Hepatocyte (in vitro differentiated cells): Measurements from ENCODE around the gene P3R3URF. TPM values are rescaled to one million over a fixed set of nuclear protein-coding genes. Genes with fewer than 3 reads are reported as not detected.

Source experiments
- DNase-seq: peaks from one replicate; pipeline ENCODE4 v3.0.0-alpha.2; 2016; ENCODE audit warnings: low spot score
- H2AFZ ChIP-seq: fragments of 200-600 bp; sonication (generic); 2 replicates; pipeline ENCODE4 v1.6.0; 2016; ENCODE audit warnings: antibody characterized with exemption, mild to moderate bottlenecking
- H3K27ac ChIP-seq: fragments of 200-600 bp; sonication (generic); 2 replicates; pipeline ENCODE4 v1.5.1; 2016; ENCODE audit warnings: mild to moderate bottlenecking
- H3K27me3 ChIP-seq: fragments of 200-600 bp; sonication (generic); 2 replicates; pipeline ENCODE4 v1.6.1; 2016
- H3K36me3 ChIP-seq: fragments of 200-600 bp; sonication (generic); replicated peaks from 2 replicates; pipeline ENCODE4 v1.5.1; 2016; ENCODE audit warnings: low read depth; ENCODE audit not compliant: insufficient read depth
- H3K4me1 ChIP-seq: fragments of 200-600 bp; sonication (generic); 2 replicates; pipeline ENCODE4 v1.5.1; 2016; ENCODE audit warnings: mild to moderate bottlenecking, moderate library complexity; ENCODE audit not compliant: insufficient read depth
- H3K4me2 ChIP-seq: fragments of 200-600 bp; sonication (generic); 2 replicates; pipeline ENCODE4 v1.6.0; 2016
- H3K4me3 ChIP-seq: fragments of 200-600 bp; sonication (generic); 2 replicates; pipeline ENCODE4 v1.5.1; 2016; ENCODE audit warnings: mild to moderate bottlenecking
- H3K79me2 ChIP-seq: fragments of 200-600 bp; sonication (generic); 2 replicates; pipeline ENCODE4 v1.6.0; 2017; ENCODE audit warnings: mild to moderate bottlenecking
- H3K9me2 ChIP-seq: fragments of 200-600 bp; sonication (generic); replicated peaks from 2 replicates; pipeline ENCODE4 v1.6.0; 2017; ENCODE audit warnings: mild to moderate bottlenecking; ENCODE audit not compliant: insufficient read depth
- H3K9me3 ChIP-seq: fragments of 200-600 bp; sonication (generic); 2 replicates; pipeline ENCODE4 v1.5.1; 2016; ENCODE audit warnings: low read depth, mild to moderate bottlenecking
- H4K20me1 ChIP-seq: fragments of 200-600 bp; sonication (generic); 2 replicates; pipeline ENCODE4 v1.6.0; 2016; ENCODE audit warnings: mild to moderate bottlenecking; ENCODE audit not compliant: insufficient read depth, poor library complexity, severe bottlenecking
- CTCF ChIP-seq: fragments of 200-600 bp; sonication (generic); IDR thresholded peaks from 2 replicates; pipeline ENCODE4 v1.5.1; 2016; ENCODE audit warnings: antibody characterized with exemption, mild to moderate bottlenecking; ENCODE audit not compliant: poor library complexity
- EZH2 ChIP-seq: fragments of 200-600 bp; sonication (generic); IDR thresholded peaks from 2 replicates; pipeline ENCODE4 v1.6.1; 2016; ENCODE audit warnings: antibody characterized with exemption, mild to moderate bottlenecking, borderline replicate concordance
- EZH2phosphoT487 ChIP-seq: fragments of 200-600 bp; sonication (generic); IDR thresholded peaks from one replicate; pipeline ENCODE4 v1.6.1; 2018; ENCODE audit warnings: antibody characterized with exemption, mild to moderate bottlenecking, low read depth, moderate library complexity; ENCODE audit not compliant: unreplicated experiment, severe bottlenecking
- WGBS: methylation state at CpG from one replicate; pipeline ENCODE4 v1.1.6; 2016; ENCODE audit warnings: low lambda C conversion rate; ENCODE audit errors: missing lambda C conversion rate; 5-methylcytosine and 5-hydroxymethylcytosine counted together
- polyA plus RNA-seq: library from polyadenylated mRNA; unstranded; fragments of >200 nt; fragmentation: Nextera tagmentation; extraction: Ambion mirVana; gene quantifications from 2 replicates; pipeline ENCODE4 v1.2.1, GENCODE V29; 2016
- total RNA-seq: library from RNA; depleted of rRNA; stranded (reverse); fragments of >200 nt; gene quantifications from 2 replicates; pipeline ENCODE4 v1.2.3, GENCODE V29; 2014

Gene P3R3URF
- total and polyA plus RNA-seq, 2 experiments from 2014 or later: not detected

- Histone ChIP-seq H2AFZ (no peak overlapping the region), H4K20me1 (no peaks in the 10 kb centered on the region), H3K27me3 (no peaks in the 10 kb centered on the region), H3K9me2 (no peaks in the 10 kb centered on the region), H3K4me2 (peak overlapping the region; percentile 51), H3K27ac (peak overlapping the region; percentile 94), H3K79me2 (no peaks in the 10 kb centered on the region), H3K36me3 (no peaks in the 10 kb centered on the region), H3K4me3 (no peak overlapping the region), H3K9me3 (no peaks in the 10 kb centered on the region), H3K4me1 (peaks cover 43% of the 10 kb centered on the region)
- 58% methylated on average over 12 of the region's 12 CpGs for WGBS
- TF ChIP-seq CTCF (peak; percentile 20), EZH2phosphoT487 (no peak), EZH2 (no peak)
- peak; percentile 71 for DNase-seq
Measured at GRCh38 chr1:46180082-46180616, 3.9 kb upstream of the P3R3URF start.

DNA sequence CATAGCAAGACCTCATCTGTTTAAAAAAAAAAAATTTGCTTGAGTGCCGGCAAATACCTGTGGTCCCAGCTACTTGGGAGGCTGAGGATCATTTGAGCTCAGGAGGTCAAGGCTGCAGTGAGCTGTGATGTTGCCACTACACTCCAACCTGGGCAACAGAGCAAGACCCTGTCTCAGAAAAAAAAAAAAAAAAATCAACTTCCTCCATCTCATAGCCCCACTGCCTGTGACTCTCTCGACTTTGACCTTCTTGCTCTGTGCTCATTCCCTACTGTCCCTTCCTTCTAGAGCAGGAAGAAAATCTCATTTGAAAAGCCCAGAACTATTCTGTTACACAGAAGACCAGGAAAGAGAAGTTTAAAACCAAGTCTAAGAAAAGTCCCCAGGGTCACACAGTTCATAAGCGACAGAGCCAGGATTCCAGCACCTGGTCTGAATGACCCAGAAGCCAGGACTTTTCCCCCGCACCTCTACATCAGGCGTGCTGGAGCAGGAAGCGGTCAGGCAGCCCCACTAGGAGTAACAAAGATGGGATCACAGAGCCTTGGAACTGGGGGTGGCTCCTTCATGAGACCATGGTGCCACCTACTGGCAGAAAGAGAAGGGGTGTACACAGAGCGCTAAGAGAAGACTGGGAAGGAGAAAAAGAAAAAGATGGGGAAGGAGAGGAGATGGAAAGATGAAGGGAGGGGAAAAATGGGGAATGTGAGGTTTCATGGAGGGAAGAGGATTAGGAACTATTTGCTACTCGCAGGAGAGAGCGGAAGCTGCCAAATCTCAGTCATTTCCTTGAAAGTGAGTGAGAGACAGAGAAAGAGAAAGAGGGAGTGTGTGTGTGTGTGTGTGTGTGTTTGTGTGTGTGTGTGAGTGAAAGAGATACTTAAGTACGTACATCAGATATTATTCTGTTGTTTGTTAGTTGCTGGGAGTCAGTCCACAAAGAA, 3.1 kb upstream of the P3R3URF start:
- peak overlapping the region; percentile 94 for H3K27ac ChIP-seq

GRCh38 chr1:46175243-46175642, 1.0 kb downstream of the P3R3URF start:
- no peaks in the 10 kb centered on the region for H3K36me3 ChIP-seq
- peaks cover 24% of the 10 kb centered on the region for H3K4me1 ChIP-seq
- no peak overlapping the region for H3K4me3 ChIP-seq
- no peaks in the 10 kb centered on the region for H3K79me2 ChIP-seq
- H2AFZ ChIP-seq: no peak overlapping the region
- peak overlapping the region; percentile 29 for H3K4me2 ChIP-seq
- H4K20me1 ChIP-seq: no peaks in the 10 kb centered on the region
- 68% methylated on average over 3 of the region's 3 CpGs for WGBS
- peak overlapping the region; percentile 65 for H3K27ac ChIP-seq
- TF ChIP-seq CTCF: no peak
- no peak for TF ChIP-seq EZH2phosphoT487
- no peak for TF ChIP-seq EZH2
- DNase-seq: no peak
- H3K9me2 ChIP-seq: no peaks in the 10 kb centered on the region
- H3K27me3 ChIP-seq: no peaks in the 10 kb centered on the region
- H3K9me3 ChIP-seq: no peaks in the 10 kb centered on the region

More for the DNA sequence above, 3.1 kb upstream of the P3R3URF start:
- no peaks in the 10 kb centered on the region for H3K9me3 ChIP-seq
- TF ChIP-seq CTCF (peak; percentile 96), EZH2 (no peak)
- peak; percentile 94 for DNase-seq
- no peaks in the 10 kb centered on the region for H3K36me3 ChIP-seq
- peaks cover 49% of the 10 kb centered on the region for H3K4me1 ChIP-seq
- H3K79me2 ChIP-seq: no peaks in the 10 kb centered on the region
- H2AFZ ChIP-seq: peak overlapping the region; percentile 79
- 15% methylated on average over 10 of the region's 10 CpGs for WGBS
- no peaks in the 10 kb centered on the region for H4K20me1 ChIP-seq
- no peak overlapping the region for H3K4me3 ChIP-seq
- H3K9me2 ChIP-seq: no peaks in the 10 kb centered on the region
- no peaks in the 10 kb centered on the region for H3K27me3 ChIP-seq
- H3K4me2 ChIP-seq: peak overlapping the region; percentile 66
